GM23248 (cell line): ENCODE results near the gene HIP1. TPM values are rescaled to one million over a fixed set of nuclear protein-coding genes. Genes with fewer than 3 reads are reported as not detected.

Experiments used
- DNase-seq: peaks from one replicate; pipeline ENCODE4 v3.0.0-alpha.2; 2015
- H2AFZ ChIP-seq: fragments of 200-600 bp; sonication (generic); 2 replicates; pipeline ENCODE4 v1.6.1; 2016; ENCODE audit warnings: antibody characterized with exemption
- H3F3A ChIP-seq: fragments of 200-600 bp; sonication (generic); 2 replicates; pipeline ENCODE4 v1.6.1; 2016; ENCODE audit warnings: mild to moderate bottlenecking, antibody characterized with exemption, mixed run types; ENCODE audit not compliant: insufficient read depth
- H3K27ac ChIP-seq: fragments of 200-600 bp; sonication (generic); 2 replicates; pipeline ENCODE4 v1.5.1; 2016; ENCODE audit warnings: mild to moderate bottlenecking
- H3K27me3 ChIP-seq: fragments of 200-600 bp; sonication (generic); replicated peaks from 2 replicates; pipeline ENCODE4 v1.6.1; 2016; ENCODE audit warnings: mild to moderate bottlenecking; ENCODE audit not compliant: insufficient read depth
- H3K36me3 ChIP-seq: fragments of 200-600 bp; sonication (generic); 2 replicates; pipeline ENCODE4 v1.6.1; 2016; ENCODE audit warnings: low read depth, mild to moderate bottlenecking
- H3K4me1 ChIP-seq: fragments of 200-600 bp; sonication (generic); 2 replicates; pipeline ENCODE4 v1.6.1; 2016; ENCODE audit warnings: mild to moderate bottlenecking; ENCODE audit not compliant: insufficient read depth
- H3K4me2 ChIP-seq: fragments of 200-600 bp; sonication (generic); one replicate; pipeline ENCODE4 v1.6.1; 2016; ENCODE audit warnings: mild to moderate bottlenecking; ENCODE audit not compliant: unreplicated experiment
- H3K4me3 ChIP-seq: fragments of 200-600 bp; sonication (generic); 2 replicates; pipeline ENCODE4 v1.5.1; 2016; ENCODE audit warnings: mild to moderate bottlenecking
- H3K79me2 ChIP-seq: fragments of 200-600 bp; sonication (generic); 2 replicates; pipeline ENCODE4 v1.6.1; 2016; ENCODE audit warnings: mild to moderate bottlenecking; ENCODE audit not compliant: insufficient read depth
- H3K9ac ChIP-seq: fragments of 200-600 bp; sonication (generic); 2 replicates; pipeline ENCODE4 v1.6.1; 2016; ENCODE audit warnings: mild to moderate bottlenecking
- H3K9me2 ChIP-seq: fragments of 200-600 bp; sonication (generic); 2 replicates; pipeline ENCODE4 v1.6.1; 2016; ENCODE audit warnings: mixed run types, mild to moderate bottlenecking, moderate library complexity; ENCODE audit not compliant: insufficient read depth
- H3K9me3 ChIP-seq: fragments of 200-600 bp; sonication (generic); one replicate; pipeline ENCODE4 v1.6.1; 2017; ENCODE audit warnings: low read depth
- H4K20me1 ChIP-seq: fragments of 200-600 bp; sonication (generic); 2 replicates; pipeline ENCODE4 v1.6.0; 2016; ENCODE audit not compliant: insufficient read depth
- EZH2 ChIP-seq: fragments of 200-600 bp; sonication (generic); IDR thresholded peaks from 2 replicates; pipeline ENCODE4 v1.6.1; 2018; ENCODE audit warnings: antibody characterized with exemption, mild to moderate bottlenecking; ENCODE audit not compliant: insufficient read depth, poor library complexity, severe bottlenecking
- EZH2phosphoT487 ChIP-seq: fragments of 200-600 bp; sonication (generic); IDR thresholded peaks from 2 replicates; pipeline ENCODE4 v1.6.1; 2018; ENCODE audit warnings: antibody characterized with exemption, moderate library complexity, mild to moderate bottlenecking, low read depth; ENCODE audit not compliant: insufficient read depth
- WGBS, 2 experiments: methylation state at CpG; one replicate each; pipeline ENCODE4 v1.1.6; 2015 to 2017; ENCODE audit warnings: low lambda C conversion rate in 2 of 2, low coverage in 1 of 2; ENCODE audit errors: missing lambda C conversion rate in 2 of 2; 5-methylcytosine and 5-hydroxymethylcytosine counted together
- in situ Hi-C: fragments of 300-500 bp; cut with MboI; formaldehyde crosslinking; loops from 2 replicates; pipeline ENCODE4 v1.15.0; 2020
- polyA plus RNA-seq: library from polyadenylated mRNA; unstranded; fragments of >200 nt; fragmentation: Nextera tagmentation; extraction: Ambion mirVana; gene quantifications from 2 replicates; pipeline ENCODE4 v1.2.1, GENCODE V29; 2016
- total RNA-seq: library from RNA; depleted of rRNA; stranded (reverse); fragments of >200 nt; shearing (Covaris generic); gene quantifications from 2 replicates; pipeline ENCODE4 v1.2.3, GENCODE V29; 2014

Gene HIP1
- total and polyA plus RNA-seq, 2 experiments from 2014 or later: 6.1 to 13.6 TPM

DNA sequence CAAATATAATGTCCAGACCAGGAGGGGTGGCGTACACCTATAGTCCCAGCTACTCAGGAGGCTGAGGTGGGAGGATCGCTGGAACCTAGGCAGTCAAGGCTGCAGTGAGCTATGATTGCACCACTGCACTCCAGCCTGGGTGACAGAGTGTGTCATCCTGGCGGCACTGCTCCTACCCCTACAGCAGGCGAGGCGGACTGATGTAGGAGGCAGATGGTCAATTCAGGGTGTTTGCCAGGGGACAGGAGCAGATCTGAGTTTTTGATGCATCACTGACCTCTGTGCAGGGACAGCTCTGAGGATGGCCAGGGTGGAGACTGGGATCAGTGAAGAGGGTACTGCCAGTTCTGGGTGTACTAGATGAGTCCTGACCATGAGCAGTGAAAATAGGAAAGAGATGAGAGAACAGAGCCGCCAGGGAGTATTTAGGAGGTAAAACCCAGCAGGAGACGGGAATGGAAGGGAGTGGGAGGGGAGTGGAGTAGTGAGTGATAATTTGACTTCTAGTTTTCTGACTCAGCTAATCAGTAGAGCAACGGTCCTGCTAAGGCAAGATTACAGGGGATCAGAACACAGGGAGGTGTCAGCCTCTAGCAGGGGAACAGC, 75.3 kb downstream of the HIP1 start:
- in situ Hi-C loops: no loop called here

GRCh38 chr7:75662579-75663301, 76.0 kb downstream of the HIP1 start:
- H3K4me1 ChIP-seq: no peaks in the 10 kb centered on the region
- no peak overlapping the region for H3K4me2 ChIP-seq
- H4K20me1 ChIP-seq: no peaks in the 10 kb centered on the region
- no peaks in the 10 kb centered on the region for H3K9me2 ChIP-seq
- in situ Hi-C loops: no loop called here
- no peaks in the 10 kb centered on the region for H3K27me3 ChIP-seq
- H3K9ac ChIP-seq: no peak overlapping the region
- DNase-seq: no peak
- 66 to 71% methylated on average over 12 of the region's 12 CpGs for WGBS, 2 experiments
- no peak overlapping the region for H3K4me3 ChIP-seq
- H3K79me2 ChIP-seq: no peaks in the 10 kb centered on the region
- no peaks in the 10 kb centered on the region for H3F3A ChIP-seq
- H3K27ac ChIP-seq: no peak overlapping the region
- no peaks in the 10 kb centered on the region for H3K36me3 ChIP-seq
- H2AFZ ChIP-seq: no peak overlapping the region
- H3K9me3 ChIP-seq: no peaks in the 10 kb centered on the region
- TF ChIP-seq EZH2 (no peak), EZH2phosphoT487 (no peak)

More for the DNA sequence above, 75.3 kb downstream of the HIP1 start:
- Histone ChIP-seq H3K9me2 (no peaks in the 10 kb centered on the region), H3K9ac (no peak overlapping the region), H3K79me2 (no peaks in the 10 kb centered on the region), H2AFZ (no peak overlapping the region), H3K27ac (no peak overlapping the region), H4K20me1 (no peaks in the 10 kb centered on the region), H3F3A (no peaks in the 10 kb centered on the region), H3K9me3 (no peaks in the 10 kb centered on the region), H3K4me2 (no peak overlapping the region), H3K4me1 (no peaks in the 10 kb centered on the region), H3K36me3 (no peaks in the 10 kb centered on the region), H3K4me3 (no peak overlapping the region), H3K27me3 (no peaks in the 10 kb centered on the region)
- 75 to 83% methylated on average over 8 of the region's 8 CpGs for WGBS, 2 experiments
- TF ChIP-seq EZH2phosphoT487 (no peak), EZH2 (no peak)
- DNase-seq: peak; percentile 10

DNA sequence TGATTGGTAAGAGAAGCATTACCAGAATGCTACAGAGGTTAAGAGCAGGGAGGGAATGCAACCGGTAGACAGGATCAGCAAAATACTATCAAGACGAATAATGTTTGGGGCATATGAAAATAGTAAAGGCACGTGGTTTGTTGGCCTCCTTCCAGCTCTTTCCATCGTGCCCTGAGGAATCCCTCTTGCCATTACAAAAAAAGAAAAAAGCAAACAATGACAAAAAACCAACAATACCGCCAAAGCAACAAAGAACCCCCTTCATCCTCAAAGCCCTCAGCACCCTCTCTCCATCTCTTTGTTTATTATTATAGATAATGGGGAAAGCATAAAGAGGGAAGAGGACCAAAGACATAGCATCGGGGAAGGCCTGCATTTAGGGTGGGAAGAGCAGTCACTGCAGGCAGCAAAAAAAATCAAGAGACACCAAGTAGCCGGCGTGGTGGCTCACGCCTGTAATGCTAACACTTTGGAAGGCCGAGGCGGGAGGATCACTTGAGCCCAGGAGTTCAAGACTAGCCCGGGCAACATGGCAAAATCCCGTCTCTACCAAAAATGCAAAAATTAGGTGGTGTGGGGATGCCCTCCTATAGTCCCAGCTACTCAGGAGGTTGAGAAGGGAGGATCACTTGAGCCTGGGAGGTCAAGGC, 78.0 kb downstream of the HIP1 start:
- H3K36me3 ChIP-seq: no peaks in the 10 kb centered on the region
- no peaks in the 10 kb centered on the region for H3K27me3 ChIP-seq
- no peaks in the 10 kb centered on the region for H3K9me3 ChIP-seq
- H3K9me2 ChIP-seq: no peaks in the 10 kb centered on the region
- H3K9ac ChIP-seq: no peak overlapping the region
- H4K20me1 ChIP-seq: no peaks in the 10 kb centered on the region
- H2AFZ ChIP-seq: no peak overlapping the region
- no peak for TF ChIP-seq EZH2
- TF ChIP-seq EZH2phosphoT487: no peak
- H3K4me1 ChIP-seq: no peaks in the 10 kb centered on the region
- in situ Hi-C loops: no loop called here
- H3K4me3 ChIP-seq: no peak overlapping the region
- no peaks in the 10 kb centered on the region for H3K79me2 ChIP-seq
- H3K4me2 ChIP-seq: no peak overlapping the region
- DNase-seq: no peak
- 75 to 78% methylated on average over 13 of the region's 13 CpGs for WGBS, 2 experiments
- H3F3A ChIP-seq: no peaks in the 10 kb centered on the region
- no peak overlapping the region for H3K27ac ChIP-seq

GRCh38 chr7:75658802-75659201, 79.9 kb downstream of the HIP1 start:
- H2AFZ ChIP-seq: no peak overlapping the region
- no peak overlapping the region for H3K27ac ChIP-seq
- H3K79me2 ChIP-seq: no peaks in the 10 kb centered on the region
- H3K27me3 ChIP-seq: no peaks in the 10 kb centered on the region
- no peaks in the 10 kb centered on the region for H3K36me3 ChIP-seq
- no peak for TF ChIP-seq EZH2phosphoT487
- no peak for TF ChIP-seq EZH2
- no peaks in the 10 kb centered on the region for H3K4me1 ChIP-seq
- H3K9me2 ChIP-seq: no peaks in the 10 kb centered on the region
- no peaks in the 10 kb centered on the region for H4K20me1 ChIP-seq
- H3K4me3 ChIP-seq: no peak overlapping the region
- no peaks in the 10 kb centered on the region for H3K9me3 ChIP-seq
- WGBS, 2 experiments: 95 to 98% methylated on average over 4 of the region's 4 CpGs
- in situ Hi-C loops: no loop called here
- no peaks in the 10 kb centered on the region for H3F3A ChIP-seq
- DNase-seq: no peak
- H3K9ac ChIP-seq: no peak overlapping the region
- H3K4me2 ChIP-seq: no peak overlapping the region
